GM21717 (cell line): Measurements from ENCODE around the gene B3GALT5.
"Not testable (repeated sequence)": the region's sequence is repeated elsewhere in the genome, so short reads cannot be mapped to it uniquely, and the experiment has no call there.

Experiments
- ATAC-seq: cut with Tn5 transposase; IDR thresholded peaks from one replicate; pipeline ENCODE4 v1.9.1; 2021; ENCODE audit warnings: mild to moderate bottlenecking, moderate library complexity; ENCODE audit not compliant: unreplicated experiment

The B3GALT5 gene, protein sequence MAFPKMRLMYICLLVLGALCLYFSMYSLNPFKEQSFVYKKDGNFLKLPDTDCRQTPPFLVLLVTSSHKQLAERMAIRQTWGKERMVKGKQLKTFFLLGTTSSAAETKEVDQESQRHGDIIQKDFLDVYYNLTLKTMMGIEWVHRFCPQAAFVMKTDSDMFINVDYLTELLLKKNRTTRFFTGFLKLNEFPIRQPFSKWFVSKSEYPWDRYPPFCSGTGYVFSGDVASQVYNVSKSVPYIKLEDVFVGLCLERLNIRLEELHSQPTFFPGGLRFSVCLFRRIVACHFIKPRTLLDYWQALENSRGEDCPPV

DNA sequence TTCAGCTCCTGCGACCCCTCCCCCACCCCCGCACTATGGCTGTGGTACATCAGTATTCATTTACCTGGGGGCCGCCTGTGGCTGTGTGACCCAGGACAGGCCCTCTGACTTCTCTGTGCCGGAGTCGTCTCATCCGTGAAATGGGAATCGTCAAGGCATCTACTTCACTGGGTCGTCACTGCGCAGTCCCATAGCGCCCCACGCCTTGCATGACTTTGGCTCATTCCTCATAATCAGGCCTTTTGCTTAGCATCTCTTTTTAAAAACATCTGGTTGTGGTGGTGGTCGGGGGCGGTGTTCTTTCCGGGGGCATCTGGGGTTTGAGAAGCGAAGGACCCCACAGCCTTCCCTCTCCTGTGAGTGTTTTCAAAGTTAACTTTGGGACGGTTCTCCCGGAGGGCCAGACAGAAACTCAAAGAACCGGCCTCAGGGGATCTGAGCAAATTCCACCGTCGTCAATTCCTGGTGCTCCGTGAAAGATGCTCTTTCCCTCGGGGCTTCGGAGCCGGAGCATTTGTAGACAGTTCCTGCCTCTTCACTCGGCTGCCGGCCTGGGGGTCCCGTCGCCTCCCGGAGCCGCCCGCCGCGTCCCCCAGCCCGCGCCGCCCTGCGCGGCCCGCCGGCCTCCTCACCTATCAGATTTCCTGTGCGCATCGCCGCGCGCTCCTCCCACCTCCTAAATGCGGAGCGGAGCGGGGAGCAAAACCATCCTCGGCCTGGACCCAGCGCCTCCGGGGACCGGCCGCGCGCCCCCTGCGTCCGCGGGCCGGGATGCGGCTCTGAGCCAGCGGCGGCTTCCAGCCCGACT is at the start of gene B3GALT5:
B3GALT5 (plus strand) TSS at position 708 of the 808 bp plus-strand sequence. CDS start 47,620 bp downstream, outside the sequence.
- no peak for ATAC-seq

DNA sequence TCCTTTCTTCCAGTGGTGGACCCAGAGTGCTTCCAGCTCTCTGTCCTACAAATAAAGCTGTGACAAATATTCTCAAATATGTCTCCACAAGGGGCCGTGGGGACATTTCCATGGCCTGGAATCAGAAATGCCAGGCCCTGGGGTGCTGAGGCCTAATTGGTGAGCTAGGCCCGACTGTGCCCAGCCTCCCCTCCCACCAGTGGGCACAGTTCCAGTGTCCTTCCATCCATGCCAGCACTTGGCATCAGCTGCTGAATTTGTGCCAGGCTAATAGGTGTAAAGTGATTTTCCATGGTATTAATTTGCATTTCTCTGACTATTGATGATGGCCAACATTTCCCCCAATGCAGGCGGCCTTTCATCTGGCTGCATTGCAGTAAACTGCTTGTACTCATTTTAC is 48.5 kb upstream of the B3GALT5 start:
- no peak for ATAC-seq

GRCh38 chr21:39567180-39567972 is 45.4 kb upstream of the B3GALT5 start:
- ATAC-seq = no peak

GRCh38 chr21:39568361-39568760 is 44.4 kb upstream of the B3GALT5 start:
- ATAC-seq = no peak

DNA sequence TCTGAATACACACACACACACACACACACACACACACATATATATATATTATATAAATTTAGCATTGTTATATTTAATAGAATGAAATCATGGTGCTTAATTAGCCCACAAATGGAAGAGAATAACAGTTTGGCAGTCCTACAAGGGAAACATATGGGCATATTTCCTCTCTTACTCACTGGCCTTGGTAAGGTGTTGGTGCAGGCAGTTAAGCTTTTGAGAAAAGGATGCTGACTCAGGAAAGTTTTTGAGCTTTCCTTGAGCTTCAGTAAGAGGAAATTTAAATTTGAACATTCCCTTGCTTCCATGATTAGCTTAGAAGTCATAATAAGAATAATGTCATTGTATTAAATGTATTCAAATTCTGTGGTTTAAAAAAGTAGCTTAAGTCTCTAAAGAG is 37.0 kb upstream of the B3GALT5 start:
- no peak for ATAC-seq

- no peak for ATAC-seq
Measured at GRCh38 chr21:39576518-39577128, 36.1 kb upstream of the B3GALT5 start.

- ATAC-seq = no peak
Measured at GRCh38 chr21:39579734-39580332, 32.9 kb upstream of the B3GALT5 start.

DNA sequence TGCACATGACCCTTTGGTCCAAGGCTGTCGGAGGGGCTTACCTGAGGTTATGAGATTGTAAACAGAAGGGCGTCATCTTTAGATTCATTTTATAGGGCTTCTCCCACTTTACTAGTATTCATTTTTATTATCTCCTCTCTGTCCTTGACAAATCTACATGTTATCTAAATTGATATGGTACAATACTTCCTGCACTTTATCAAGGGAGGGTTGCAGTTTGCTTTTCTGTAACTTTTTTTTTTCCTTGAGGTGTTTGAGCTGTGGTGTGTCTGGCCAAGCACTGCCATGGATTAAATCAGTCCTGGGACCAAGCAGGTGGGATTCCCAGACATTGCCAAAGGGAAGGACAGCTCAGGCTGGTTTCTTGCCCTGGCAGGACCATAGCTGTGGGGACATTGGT is 32.0 kb upstream of the B3GALT5 start:
- no peak for ATAC-seq

DNA sequence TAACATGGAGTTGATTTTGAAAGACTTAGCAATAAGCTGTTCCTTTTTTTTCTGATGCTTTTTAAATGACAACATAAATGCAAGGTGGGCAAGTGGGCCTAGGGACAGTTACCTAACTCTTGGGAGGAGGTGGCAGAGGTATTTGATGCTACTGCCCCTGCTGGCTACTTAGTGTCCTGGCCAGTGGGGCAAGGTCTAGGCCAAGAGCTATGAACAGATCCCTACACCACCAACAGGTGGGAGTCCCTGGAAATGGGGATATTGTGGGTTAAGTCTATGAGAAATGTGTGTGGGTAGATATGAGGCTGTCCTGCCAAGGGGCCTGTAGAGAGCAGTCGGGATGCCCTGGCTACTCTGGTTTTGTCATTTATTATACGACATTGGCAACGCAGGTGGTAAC is 31.3 kb upstream of the B3GALT5 start:
- ATAC-seq = no peak

- ATAC-seq = no peak
Measured at GRCh38 chr21:39582749-39583148, 30.0 kb upstream of the B3GALT5 start.

GRCh38 chr21:39583586-39583985 is 29.2 kb upstream of the B3GALT5 start:
- not testable (repeated sequence) for ATAC-seq

DNA sequence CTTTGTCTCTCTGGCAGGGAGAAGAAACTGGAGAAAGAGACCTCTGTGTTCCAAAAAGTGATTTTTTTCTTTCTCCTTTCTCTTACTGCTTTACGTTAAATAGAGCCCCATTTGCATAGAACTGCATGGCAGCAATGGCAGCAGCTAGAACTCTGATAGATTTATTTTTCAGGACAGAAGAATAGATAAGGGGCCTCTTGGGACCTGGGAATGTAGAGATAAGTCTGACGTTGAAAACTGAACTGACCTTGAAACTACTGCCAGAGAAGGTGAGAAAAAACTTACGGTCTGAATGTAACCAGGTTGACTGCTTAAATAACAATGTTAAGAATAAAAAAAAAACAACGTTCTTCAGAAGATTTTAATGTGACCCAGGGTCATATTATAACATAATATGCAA is 25.4 kb upstream of the B3GALT5 start:
- ATAC-seq = no peak

DNA sequence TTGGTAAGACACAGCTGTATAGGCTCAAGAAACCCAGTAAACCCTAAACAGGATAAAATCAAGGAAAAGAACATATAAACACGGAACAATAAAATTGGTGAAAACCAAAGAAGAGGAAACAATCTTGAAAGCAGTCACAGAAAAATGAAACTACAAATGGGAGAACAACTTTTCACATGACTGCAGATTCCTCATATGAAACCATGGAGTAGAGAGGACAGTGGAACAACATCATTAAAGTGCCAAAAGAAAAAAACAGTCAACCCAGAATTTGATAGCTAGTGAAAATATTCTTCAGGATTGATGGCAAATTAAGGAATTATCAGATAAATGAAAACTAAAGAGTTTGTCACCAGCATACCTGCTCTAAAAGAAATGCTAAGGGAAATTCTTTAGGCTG is 23.9 kb upstream of the B3GALT5 start:
- ATAC-seq = no peak

DNA sequence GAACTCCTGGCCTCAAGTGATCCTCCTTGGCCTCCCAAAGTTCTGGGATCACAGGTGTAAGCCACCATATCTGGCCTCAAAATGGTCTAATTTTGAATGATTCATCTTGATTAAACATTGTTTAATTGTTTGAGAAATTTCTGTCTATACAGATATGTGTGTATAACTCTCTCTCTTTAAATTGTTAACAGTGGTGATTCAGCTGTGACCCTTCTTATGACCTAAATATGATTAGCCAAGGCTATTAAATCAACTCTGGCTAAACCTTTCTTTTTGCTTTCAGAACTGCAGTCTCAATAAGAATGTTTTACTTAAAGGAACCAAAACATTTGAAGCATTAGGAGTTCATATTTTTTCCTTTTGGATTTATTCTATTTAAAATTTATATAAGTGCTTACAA is 19.2 kb upstream of the B3GALT5 start:
- no peak for ATAC-seq

DNA sequence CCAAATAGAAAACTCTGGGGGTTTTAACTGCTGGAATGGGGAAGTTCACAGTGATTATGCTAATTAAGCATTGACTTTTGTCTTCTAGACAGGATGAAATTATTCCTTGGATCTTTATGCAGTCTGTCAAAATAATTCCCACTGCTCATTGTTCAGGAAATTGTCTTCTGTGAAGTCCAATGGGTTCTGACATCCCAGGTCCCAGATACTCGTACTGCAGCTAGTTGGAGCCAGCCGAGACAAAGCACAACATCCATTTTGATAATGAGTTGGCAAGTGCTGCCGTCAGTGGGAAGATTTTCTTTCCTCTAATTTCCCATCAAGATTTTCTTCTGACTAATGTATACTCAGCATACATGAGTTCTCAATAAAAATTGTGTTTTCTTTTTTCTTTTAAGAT is 17.3 kb upstream of the B3GALT5 start:
- ATAC-seq = no peak

GRCh38 chr21:39597595-39597994 is 15.1 kb upstream of the B3GALT5 start:
- no peak for ATAC-seq

- ATAC-seq = no peak
Measured at GRCh38 chr21:39599191-39599970, 13.4 kb upstream of the B3GALT5 start.

DNA sequence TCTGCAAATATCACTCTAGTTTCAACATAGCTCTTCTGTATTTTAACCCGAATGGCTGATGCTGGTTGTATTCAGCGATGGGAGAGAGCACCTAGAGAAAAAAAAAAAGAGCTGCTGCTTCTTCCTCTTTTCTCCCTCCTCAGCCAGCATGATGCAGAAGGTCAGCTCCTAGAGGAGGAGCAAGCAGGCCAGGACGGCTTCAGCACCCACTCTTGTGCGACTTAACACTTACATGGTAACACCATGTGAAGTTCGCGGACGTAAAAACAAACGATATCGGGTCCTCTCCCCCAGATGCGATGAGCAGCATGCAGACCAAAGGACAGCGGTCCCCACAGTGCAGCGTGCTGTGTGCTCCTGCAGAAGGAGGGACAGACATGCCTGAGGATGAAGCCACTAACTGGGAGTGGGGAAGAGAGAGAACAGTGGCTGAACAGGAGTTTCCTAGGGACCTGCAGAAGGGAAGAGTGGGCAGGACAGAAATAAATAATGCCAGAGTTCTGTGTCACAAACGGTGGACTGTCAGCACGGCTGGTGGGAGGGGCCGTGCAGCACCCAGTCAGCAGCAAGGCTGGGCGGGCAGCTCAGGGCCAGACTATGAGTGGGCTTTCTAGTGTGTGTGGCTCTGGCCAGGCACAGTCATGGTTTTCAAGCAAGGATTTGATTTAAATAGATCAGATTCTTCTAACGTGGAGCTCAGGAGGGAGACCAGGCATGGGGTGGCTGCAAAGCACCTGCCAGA is 11.4 kb upstream of the B3GALT5 start:
- no peak for ATAC-seq

DNA sequence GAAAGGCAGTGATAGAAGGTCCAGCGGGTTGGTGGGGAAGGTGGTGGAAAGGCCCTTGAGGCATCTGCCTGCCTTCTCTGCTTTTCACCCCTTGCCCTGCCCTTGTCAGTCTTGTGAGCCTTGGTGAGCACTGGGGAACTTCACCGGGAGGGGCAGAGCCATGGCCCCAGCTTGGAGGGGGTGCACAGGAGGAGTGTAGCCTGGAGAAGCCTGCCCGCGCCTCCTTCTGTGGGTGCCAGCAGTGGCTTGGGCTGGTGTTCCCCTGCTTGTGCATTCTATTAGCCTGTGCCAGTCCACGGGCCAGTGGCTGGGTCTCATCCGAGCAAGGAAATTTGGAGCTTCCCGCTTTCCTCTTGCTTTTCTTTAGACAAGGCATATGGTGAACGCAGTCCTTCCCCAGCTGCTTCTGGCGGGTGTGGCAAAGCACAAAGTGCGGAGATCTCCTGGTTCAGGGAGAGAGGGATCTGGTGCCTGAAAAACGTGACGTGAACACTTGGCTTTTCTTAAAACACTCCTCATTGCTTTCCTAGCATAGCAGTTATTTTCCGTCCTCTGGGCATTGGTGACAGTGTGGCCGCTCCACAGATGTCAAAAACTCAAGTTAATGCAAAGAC is 10.6 kb upstream of the B3GALT5 start:
- no peak for ATAC-seq
